Measurements from ENCODE around the gene TCAP. TPM values are rescaled to one million over a fixed set of nuclear protein-coding genes. Genes with fewer than 3 reads are reported as not detected.

The TCAP gene
- polyA plus RNA-seq, 1 of the 3 experiments (the other 2 are of a cell fraction), result 0.43 TPM

GRCh38 chr17:39621523-39622379, 43.4 kb upstream of the TCAP start:
- 8% methylated on average over 21 of the region's 26 CpGs for WGBS (ENCODE audit: low lambda C conversion rate)
- H3K9ac ChIP-seq, result no peak overlapping the region
- H3K9me2 ChIP-seq, result no peaks in the 10 kb centered on the region
- H3K27me3 ChIP-seq (ENCODE audit: insufficient read depth), result peaks cover 6% of the 10 kb centered on the region
- H3F3A ChIP-seq (replicated peaks; ENCODE audit: insufficient read depth), result peaks cover 3% of the 10 kb centered on the region
- peak; percentile 88 for DNase-seq
- H2AFZ ChIP-seq (ENCODE audit: low read depth), result no peak overlapping the region
- ChIA-PET CTCF (interaction anchor here (0.5 to 14.5 kb wide), 81 partner anchors 10 to 775 kb away, joined by 3 to 483 read pairs (median 4); partner anchors contain the start of genes CDK12, GRB7, IKZF3 and MIEN1), POLR2A (interaction anchor here (0.6 to 1.0 kb wide), 4 partner anchors 37 to 133 kb away, joined by 3 to 5 read pairs (median 4); no protein-coding TSS in a partner anchor)
- H3K4me3 ChIP-seq (ENCODE audit: low read depth in 2 of 2, low read length in 1 of 2), result peak overlapping the region in 1 of 2 experiments; percentile 51; a peak in 2 of 4 replicates
- H3K79me2 ChIP-seq (ENCODE audit: insufficient read depth), result no peaks in the 10 kb centered on the region
- no peaks in the 10 kb centered on the region for H3K9me3 ChIP-seq
- peak overlapping the region; percentile 66; the same call in 1 of the 2 replicates for H3K4me2 ChIP-seq
- H3K27ac ChIP-seq (ENCODE audit: low read depth in 2 of 2, low read length in 1 of 2), result no peak overlapping the region
- H3K36me3 ChIP-seq (replicated peaks in 1 of 2; ENCODE audit: control insufficient read depth in 1 of 2, insufficient read depth in 2 of 2, low read length in 1 of 2), result no peaks in the 10 kb centered on the region
- peaks cover 0 to 15% of the 10 kb centered on the region in 2 experiments; a peak in 1 of 4 replicates for H3K4me1 ChIP-seq (ENCODE audit: control insufficient read depth in 1 of 2, insufficient read depth in 2 of 2, low read depth in 1 of 2, low read length in 1 of 2)
- H4K20me1 ChIP-seq (ENCODE audit: insufficient read depth), result 0 out of 2 replicates have a peak, but pooled peaks cover 4% of the 10 kb centered on the region
- TF ChIP-seq RXRA (IDR thresholded peaks at IDR 0.05; ENCODE audit: borderline replicate concordance, low read depth) (no peak), EZH2phosphoT487 (IDR thresholded peaks at IDR 0.05; ENCODE audit: borderline replicate concordance, low read depth) (no peak), JUND (IDR thresholded peaks at IDR 0.05) (no peak), SIN3A (IDR thresholded peaks at IDR 0.05; ENCODE audit: borderline replicate concordance, low read depth, low read length) (peak; percentile 43; the same call in 1 of the 2 replicates), CHD2 (IDR thresholded peaks at IDR 0.05; ENCODE audit: low read length, partially characterized antibody) (peak; percentile 68), GATA2 (CRISPR knock-in tag; IDR thresholded peaks at IDR 0.05) (no peak), YY1 (IDR thresholded peaks at IDR 0.05; ENCODE audit: low read depth) (no peak), TAF1 (IDR thresholded peaks at IDR 0.05; ENCODE audit: borderline replicate concordance, low read depth, low read length) (no peak), FOSL2 (IDR thresholded peaks at IDR 0.05; ENCODE audit: borderline replicate concordance, low read depth) (no peak), POLR2AphosphoS5 (IDR thresholded peaks at IDR 0.05; ENCODE audit: low read depth, low read length) (no peak), TEAD4 (IDR thresholded peaks at IDR 0.05; ENCODE audit: borderline replicate concordance, insufficient read depth) (no peak), ELF1 (IDR thresholded peaks at IDR 0.05) (0 out of 2 replicates have a peak, but pooled peaks have one; percentile 22), EP300 (IDR thresholded peaks at IDR 0.05; ENCODE audit: borderline replicate concordance in 1 of 2, low read depth in 1 of 2, low read length in 1 of 2) (no peak), MXI1 (IDR thresholded peaks at IDR 0.05; ENCODE audit: low read depth, low read length) (no peak), RAD21 (IDR thresholded peaks at IDR 0.05; ENCODE audit: low read length) (peak; percentile 86), USF1 (IDR thresholded peaks at IDR 0.05; ENCODE audit: borderline replicate concordance, low read depth) (no peak), NRF1 (IDR thresholded peaks at IDR 0.05; ENCODE audit: low read depth, low read length) (no peak), NFIC (IDR thresholded peaks at IDR 0.05; ENCODE audit: borderline replicate concordance) (no peak), SMC3 (IDR thresholded peaks at IDR 0.05; ENCODE audit: low read depth, low read length) (peak; percentile 94), MEF2A (IDR thresholded peaks at IDR 0.05; ENCODE audit: borderline replicate concordance, low read depth) (no peak), MAX (IDR thresholded peaks at IDR 0.05; ENCODE audit: low read depth) (peak; percentile 21; the same call in 1 of the 2 replicates), FOXM1 (IDR thresholded peaks at IDR 0.05; ENCODE audit: low read depth) (no peak), REST (IDR thresholded peaks at IDR 0.05; ENCODE audit: low read depth, low read length) (peak; percentile 92), RFX5 (IDR thresholded peaks at IDR 0.05; ENCODE audit: low read length) (no peak)
- TF ChIP-seq, protein P1, sequence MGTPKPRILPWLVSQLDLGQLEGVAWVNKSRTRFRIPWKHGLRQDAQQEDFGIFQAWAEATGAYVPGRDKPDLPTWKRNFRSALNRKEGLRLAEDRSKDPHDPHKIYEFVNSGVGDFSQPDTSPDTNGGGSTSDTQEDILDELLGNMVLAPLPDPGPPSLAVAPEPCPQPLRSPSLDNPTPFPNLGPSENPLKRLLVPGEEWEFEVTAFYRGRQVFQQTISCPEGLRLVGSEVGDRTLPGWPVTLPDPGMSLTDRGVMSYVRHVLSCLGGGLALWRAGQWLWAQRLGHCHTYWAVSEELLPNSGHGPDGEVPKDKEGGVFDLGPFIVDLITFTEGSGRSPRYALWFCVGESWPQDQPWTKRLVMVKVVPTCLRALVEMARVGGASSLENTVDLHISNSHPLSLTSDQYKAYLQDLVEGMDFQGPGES (IDR thresholded peaks at IDR 0.05; ENCODE audit: low read depth, low read length), result no peak
- TF ChIP-seq, protein P2, sequence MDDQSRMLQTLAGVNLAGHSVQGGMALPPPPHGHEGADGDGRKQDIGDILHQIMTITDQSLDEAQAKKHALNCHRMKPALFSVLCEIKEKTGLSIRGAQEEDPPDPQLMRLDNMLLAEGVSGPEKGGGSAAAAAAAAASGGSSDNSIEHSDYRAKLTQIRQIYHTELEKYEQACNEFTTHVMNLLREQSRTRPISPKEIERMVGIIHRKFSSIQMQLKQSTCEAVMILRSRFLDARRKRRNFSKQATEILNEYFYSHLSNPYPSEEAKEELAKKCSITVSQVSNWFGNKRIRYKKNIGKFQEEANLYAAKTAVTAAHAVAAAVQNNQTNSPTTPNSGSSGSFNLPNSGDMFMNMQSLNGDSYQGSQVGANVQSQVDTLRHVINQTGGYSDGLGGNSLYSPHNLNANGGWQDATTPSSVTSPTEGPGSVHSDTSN (IDR thresholded peaks at IDR 0.05), result no peak

All from SK-N-SH (cell line).